Heart right ventricle (tissue), 16 donors: ENCODE results near the gene AQP9. TPM values are rescaled to one million over a fixed set of nuclear protein-coding genes. Genes with fewer than 3 reads are reported as not detected.

Experiments used
- ATAC-seq, 8 donors: fragments of 200-7000 bp; cut with Tn5 transposase; one replicate each; pipeline ENCODE4 v1.9.1; 2020; ENCODE audit warnings: mild to moderate bottlenecking in 8 of 8, moderate library complexity in 8 of 8, moderate number of reproducible peaks in 1 of 8
- DNase-seq, 2 donors: peaks; one replicate each; pipeline ENCODE4 v3.0.0-alpha.2; 2020
- H3K27ac ChIP-seq, 10 donors: fragments of 200-600 bp; sonication (generic) in 2 of 10; one replicate each; pipeline versions ENCODE4 v1.5.0 to v1.8.0; 2020 to 2022; ENCODE audit warnings: mild to moderate bottlenecking in 3 of 10
- H3K27me3 ChIP-seq, 7 donors: fragments of 200-600 bp; one replicate each; pipeline ENCODE4 v1.8.0; 2021 to 2022; ENCODE audit warnings: mild to moderate bottlenecking in 2 of 7
- H3K36me3 ChIP-seq, 9 donors: fragments of 200-600 bp; sonication (generic) in 1 of 9; one replicate each; pipeline versions ENCODE4 v1.5.0 to v1.8.0; 2020 to 2022; ENCODE audit warnings: mild to moderate bottlenecking in 2 of 9
- H3K4me1 ChIP-seq, 9 donors: fragments of 200-600 bp; sonication (generic) in 1 of 9; one replicate each; pipeline versions ENCODE4 v1.5.0 to v1.8.0; 2020 to 2022; ENCODE audit warnings: mild to moderate bottlenecking in 4 of 9
- H3K4me3 ChIP-seq, 10 donors: fragments of 200-600 bp; sonication (generic) in 2 of 10; one replicate each; pipeline versions ENCODE4 v1.5.0 to v1.8.0; 2020 to 2022; ENCODE audit warnings: mild to moderate bottlenecking in 7 of 10, moderate library complexity in 2 of 10
- H3K9me3 ChIP-seq, 11 donors: fragments of 200-600 bp in 10 of 11; sonication (generic) in 2 of 11; one replicate each; pipeline versions ENCODE4 v1.5.0 to v1.8.0; 2013 to 2022; ENCODE audit warnings: mild to moderate bottlenecking in 2 of 11, control low read depth in 1 of 11, moderate library complexity in 1 of 11
- WGBS, 2 donors: extraction: QIAGEN DNeasy Blood & Tissue Kit; methylation state at CpG; one replicate each; pipeline ENCODE4 v1.1.7; 2013; ENCODE audit warnings: inconsistent platforms in 1 of 2; 5-methylcytosine and 5-hydroxymethylcytosine counted together
- intact Hi-C, 10 donors: fragments of 100-400 bp; cut with DNase I; formaldehyde crosslinking; loops; one replicate each; pipeline versions ENCODE4 v1.11.1 to v1.14.2; 2022
- polyA plus RNA-seq, 2 donors: library from polyadenylated mRNA; stranded (reverse); fragments of 200-250 nt; gene quantifications; one replicate each; pipeline ENCODE4 v1.2.3, GENCODE V29; 2013
- total RNA-seq, 10 donors: library from RNA; stranded (reverse); fragmentation: NEBNext Ultra II Directional in 3 of 10; extraction: Animal tissue kit (Norgen Biotek cat#: 25700) in 3 of 10; gene quantifications; one replicate each; pipeline versions ENCODE4 v1.2.1 to v1.2.4, GENCODE V29; 2021 to 2023
- TF ChIP-seq, protein P1 (sequence below), 9 donors: fragments of 200-600 bp; sonication (generic) in 2 of 9; IDR thresholded peaks; one replicate each; pipeline versions ENCODE4 v1.5.0 to v1.8.0; 2021 to 2022; ENCODE audit warnings: antibody characterized with exemption in 9 of 9, mild to moderate bottlenecking in 5 of 9, moderate library complexity in 1 of 9
- donor health status: Arrhythmogenic right ventricular cardiomyopathy.
- donor health status: ischemic (EF 13 %, LVEDD 7.1; RV severe dilation, severe dysfunction).
- donor health status: healthy with polysubstance abuse.
- donor health status: DM: no; HTN: yes; CAD: no.
- donor health status: DM: no; HTN: no; CAD: no.
- donor health status: ischemic (EF 25% LVEDD 6.9; RV normal size, moderate dysfunction).
- donor health status: ischemic (EF 25% LVEDD 5.7; RV mildly dilated, moderate dysfunction).
- donor health status: healthy.
- donor health status: DM: yes; HTN: yes; CAD: no.
- donor health status: Ischemic cardiomyopathy.
- donor health status: ischemic (EF 35%, LVEDD 5.7; RV mildly dilated, moderate dysfunction).
- donor health status: nonischemic (EF 11% LVEDD 7.7; RV severe dilation, severe dysfunction).
- donor health status: DM: yes; HTN: yes; CAD: no.
- donor health status: PGD.
- donor health status: ischemic (EF 29% LVEDD 5.4; RV normal size, mild dysfunction).
- donor health status: nonischemic (EF 23%, LVEDD 6.1; RV moderate dilation, normal function).

AQP9 gene
- total and polyA plus RNA-seq, 12 donors = 0.42 to 3.3 (median 0.87) TPM; not detected in 1

- intact Hi-C loops = no loop called here
- Histone ChIP-seq H3K36me3 (no peaks in the 10 kb centered on the region), H3K9me3 (no peaks in the 10 kb centered on the region), H3K27me3 (peaks cover 0 to 12% (median 2%) of the 10 kb centered on the region in 7 donors), H3K4me3 (no peak overlapping the region), H3K27ac (no peak overlapping the region), H3K4me1 (peaks cover 0 to 13% (median 8%) of the 10 kb centered on the region in 9 donors)
- ATAC-seq (no peak), DNase-seq (no peak)
- 85 to 88% methylated on average over 1 of the region's 1 CpG for WGBS, 2 donors
- TF ChIP-seq, protein P1, sequence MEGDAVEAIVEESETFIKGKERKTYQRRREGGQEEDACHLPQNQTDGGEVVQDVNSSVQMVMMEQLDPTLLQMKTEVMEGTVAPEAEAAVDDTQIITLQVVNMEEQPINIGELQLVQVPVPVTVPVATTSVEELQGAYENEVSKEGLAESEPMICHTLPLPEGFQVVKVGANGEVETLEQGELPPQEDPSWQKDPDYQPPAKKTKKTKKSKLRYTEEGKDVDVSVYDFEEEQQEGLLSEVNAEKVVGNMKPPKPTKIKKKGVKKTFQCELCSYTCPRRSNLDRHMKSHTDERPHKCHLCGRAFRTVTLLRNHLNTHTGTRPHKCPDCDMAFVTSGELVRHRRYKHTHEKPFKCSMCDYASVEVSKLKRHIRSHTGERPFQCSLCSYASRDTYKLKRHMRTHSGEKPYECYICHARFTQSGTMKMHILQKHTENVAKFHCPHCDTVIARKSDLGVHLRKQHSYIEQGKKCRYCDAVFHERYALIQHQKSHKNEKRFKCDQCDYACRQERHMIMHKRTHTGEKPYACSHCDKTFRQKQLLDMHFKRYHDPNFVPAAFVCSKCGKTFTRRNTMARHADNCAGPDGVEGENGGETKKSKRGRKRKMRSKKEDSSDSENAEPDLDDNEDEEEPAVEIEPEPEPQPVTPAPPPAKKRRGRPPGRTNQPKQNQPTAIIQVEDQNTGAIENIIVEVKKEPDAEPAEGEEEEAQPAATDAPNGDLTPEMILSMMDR (IDR thresholded peaks at IDR 0.05) = no peak
Observed at GRCh38 chr15:58161436-58161930, 23.3 kb downstream of the AQP9 start.

- Histone ChIP-seq H3K36me3 (peaks cover 0 to 7% (median 0%) of the 10 kb centered on the region in 9 donors), H3K27ac (no peak overlapping the region), H3K27me3 (peaks cover 0 to 12% (median 2%) of the 10 kb centered on the region in 7 donors), H3K4me1 (peaks cover 0 to 13% (median 8%) of the 10 kb centered on the region in 9 donors), H3K4me3 (no peak overlapping the region), H3K9me3 (no peaks in the 10 kb centered on the region)
- no peak for ATAC-seq
- intact Hi-C loops = no loop called here
- 82 to 87% methylated on average over 4 of the region's 4 CpGs for WGBS, 2 donors
- no peak for DNase-seq
- TF ChIP-seq, protein P1 (IDR thresholded peaks at IDR 0.05) = no peak
Observed at GRCh38 chr15:58163985-58164384, 25.8 kb downstream of the AQP9 start.

DNA sequence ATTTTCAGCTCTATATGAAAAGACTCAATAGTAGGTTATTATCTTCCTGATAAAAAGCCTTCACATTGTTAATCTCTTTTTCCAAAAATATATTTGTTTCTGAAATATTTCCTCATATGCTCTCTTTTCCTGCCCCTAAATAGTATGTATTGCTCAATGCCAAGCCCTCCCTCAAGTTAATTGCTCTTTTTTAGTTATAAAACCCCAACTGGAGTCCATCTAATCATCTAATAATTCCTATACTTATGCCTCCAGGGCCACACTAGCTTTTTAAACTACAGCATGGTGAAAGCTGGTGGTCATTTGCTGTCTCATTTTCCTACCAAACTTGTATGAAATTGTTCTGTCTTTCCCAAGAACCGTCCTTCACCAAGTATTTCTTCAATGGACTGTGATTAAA is 26.7 kb downstream of the AQP9 start:
- no peak overlapping the region for H3K4me3 ChIP-seq
- H3K4me1 ChIP-seq = peaks cover 0 to 13% (median 8%) of the 10 kb centered on the region in 9 donors
- peaks cover 0 to 12% (median 2%) of the 10 kb centered on the region in 7 donors for H3K27me3 ChIP-seq
- TF ChIP-seq, protein P1 (IDR thresholded peaks at IDR 0.05) = no peak
- no peak overlapping the region for H3K27ac ChIP-seq
- WGBS, 2 donors = 87 to 96% methylated on average over 1 of the region's 1 CpG
- intact Hi-C loops = no loop called here
- no peaks in the 10 kb centered on the region for H3K9me3 ChIP-seq
- DNase-seq = no peak
- no peak for ATAC-seq
- peaks cover 0 to 7% (median 0%) of the 10 kb centered on the region in 9 donors for H3K36me3 ChIP-seq

- no peaks in the 10 kb centered on the region for H3K9me3 ChIP-seq
- no peak overlapping the region for H3K27ac ChIP-seq
- TF ChIP-seq, protein P1 (IDR thresholded peaks at IDR 0.05) = no peak
- peaks cover 0 to 8% (median 2%) of the 10 kb centered on the region in 7 donors for H3K27me3 ChIP-seq
- H3K36me3 ChIP-seq = peaks cover 0 to 7% (median 0%) of the 10 kb centered on the region in 9 donors
- DNase-seq (peak; percentile 34 to 65), ATAC-seq (peak in 7 of 8 donors; percentile 67 to 86 (median 81))
- no peak overlapping the region for H3K4me3 ChIP-seq
- intact Hi-C loops = no loop called here
- peaks cover 0 to 13% (median 8%) of the 10 kb centered on the region in 9 donors for H3K4me1 ChIP-seq
Observed at GRCh38 chr15:58165661-58166060, 27.5 kb downstream of the AQP9 start.
